GM18517 (cell line): ENCODE results near the gene NCMAP.
"Not testable (repeated sequence)": the region's sequence is repeated elsewhere in the genome, so short reads cannot be mapped to it uniquely, and the experiment has no call there.

Experiments
- ATAC-seq: cut with Tn5 transposase; IDR thresholded peaks from one replicate; pipeline ENCODE4 v1.9.1; 2021; ENCODE audit warnings: mild to moderate bottlenecking, moderate library complexity; ENCODE audit not compliant: unreplicated experiment

The NCMAP gene

DNA sequence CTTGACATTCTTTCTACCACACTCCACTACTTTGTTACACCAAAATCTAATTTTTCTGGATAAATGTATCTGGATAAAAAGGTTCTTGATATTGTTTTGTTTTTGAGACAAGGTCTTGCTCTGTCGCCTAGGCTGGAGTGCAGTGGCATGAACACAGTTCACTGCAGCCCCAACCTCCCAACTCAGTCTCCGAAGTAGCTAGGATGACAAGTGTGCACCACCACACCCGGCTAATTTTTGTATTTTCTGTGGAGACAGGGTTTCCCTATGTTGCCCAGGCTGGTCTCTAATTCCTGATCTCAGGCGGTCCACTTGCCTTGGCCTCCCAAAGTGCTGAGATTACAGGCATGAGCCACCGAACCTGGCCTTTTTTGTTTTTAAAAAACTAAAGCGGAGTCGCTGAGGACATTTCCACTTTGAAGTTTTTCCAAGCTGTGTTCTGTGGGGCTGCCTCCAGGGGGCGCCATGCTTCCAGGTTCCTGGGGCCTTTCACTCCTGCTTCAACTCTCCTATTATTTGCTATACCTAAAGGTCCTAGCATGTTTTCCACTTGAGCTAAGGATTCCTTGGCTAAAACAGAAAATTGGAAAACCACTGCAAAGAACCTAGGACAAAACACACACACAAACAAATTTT is 14.1 kb upstream of the NCMAP start:
- no peak for ATAC-seq

DNA sequence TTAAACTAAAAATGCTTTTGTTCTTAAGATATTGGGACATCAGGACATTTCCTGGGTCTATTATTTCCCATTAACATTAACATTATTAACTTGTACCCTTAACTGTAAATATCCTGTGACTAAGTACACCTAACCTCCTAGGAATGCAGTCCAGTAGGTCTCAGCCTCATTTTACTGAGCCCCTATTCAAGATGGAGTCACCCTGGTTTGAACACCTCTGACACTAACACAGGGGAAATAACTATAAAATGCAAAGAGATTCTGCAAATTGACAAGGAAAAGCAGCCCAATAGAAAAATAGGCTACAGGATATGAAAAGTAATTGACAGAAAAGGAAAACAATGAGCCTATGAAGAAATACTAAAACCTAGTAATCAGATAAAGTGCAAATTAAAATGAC is 11.6 kb upstream of the NCMAP start:
- ATAC-seq, result no peak

DNA sequence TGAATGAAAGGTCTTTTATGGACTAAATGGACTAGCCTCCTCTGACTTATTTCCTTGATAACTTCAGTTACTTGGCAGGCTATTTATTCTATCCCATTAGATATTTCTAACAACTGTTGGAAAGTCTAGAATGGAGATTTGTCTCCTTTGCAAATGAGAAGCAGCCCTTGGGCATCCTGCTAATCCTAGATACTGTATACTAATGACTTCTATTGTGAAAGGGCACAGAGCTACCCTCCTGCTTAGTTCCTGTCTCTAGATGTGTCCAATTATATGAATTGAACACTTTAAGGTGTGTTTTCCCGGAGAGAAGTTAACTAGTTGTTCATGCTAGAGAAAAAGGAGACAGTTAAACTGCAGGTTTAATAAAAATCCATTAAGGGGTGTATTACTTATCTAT is 10.2 kb upstream of the NCMAP start:
- ATAC-seq, result no peak

DNA sequence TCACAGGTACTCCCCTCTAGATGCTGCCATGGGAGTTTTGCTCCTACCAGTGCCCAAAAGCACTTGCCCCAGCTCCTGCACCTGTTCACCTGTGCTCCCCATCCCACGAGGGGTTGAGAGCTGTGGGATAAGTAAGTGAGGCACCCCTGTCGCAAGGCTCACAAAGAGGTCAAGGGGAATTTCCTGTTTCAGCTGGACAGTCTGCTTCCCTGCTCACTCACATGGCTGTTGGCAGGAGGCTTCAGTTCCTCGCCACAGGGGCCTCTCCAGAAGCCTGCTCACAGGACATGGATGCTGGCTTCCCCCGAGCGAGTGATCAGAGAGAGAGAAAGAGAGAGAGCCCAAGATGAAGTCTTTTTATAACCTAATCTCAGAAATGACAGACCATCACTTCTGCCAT is 8.7 kb upstream of the NCMAP start:
- ATAC-seq, result no peak

DNA sequence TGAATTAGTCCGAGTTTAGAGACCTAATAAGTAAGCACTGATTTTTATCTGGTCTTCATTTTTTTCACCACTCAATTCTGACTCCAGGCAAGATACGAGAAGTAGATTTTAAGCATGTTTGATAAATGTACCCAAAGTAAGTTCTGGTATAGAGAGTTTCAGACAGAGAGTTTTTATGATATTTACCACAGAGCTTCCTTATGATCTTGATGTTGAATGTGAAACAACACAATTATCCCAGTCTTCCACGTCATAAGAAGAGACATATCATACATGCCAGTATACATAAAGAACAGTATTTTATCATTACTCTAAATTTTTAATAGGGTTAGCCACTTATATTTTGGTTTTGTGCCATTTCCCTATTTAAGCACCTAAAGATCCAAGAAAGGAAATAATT is 7.8 kb upstream of the NCMAP start:
- no peak for ATAC-seq

DNA sequence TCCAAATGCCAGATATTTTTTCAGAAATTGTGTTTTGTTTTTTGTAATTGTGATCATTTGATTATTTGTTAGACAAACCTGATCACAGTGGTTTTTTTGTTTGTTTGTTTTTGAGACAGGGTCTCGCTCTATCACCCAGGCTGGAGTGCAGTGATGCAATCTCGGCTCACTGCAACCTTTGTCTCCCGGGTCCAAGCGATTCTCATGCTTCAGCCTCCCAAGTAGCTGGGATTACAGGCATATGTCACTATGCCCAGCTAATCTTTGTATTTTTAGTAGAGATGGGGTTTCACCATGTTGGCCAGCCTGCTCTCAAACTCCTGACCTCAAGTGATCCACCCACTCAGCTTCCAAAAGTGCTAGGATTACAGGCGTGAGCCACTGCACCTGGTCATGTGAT is 6.7 kb upstream of the NCMAP start:
- ATAC-seq, result not testable (repeated sequence)

DNA sequence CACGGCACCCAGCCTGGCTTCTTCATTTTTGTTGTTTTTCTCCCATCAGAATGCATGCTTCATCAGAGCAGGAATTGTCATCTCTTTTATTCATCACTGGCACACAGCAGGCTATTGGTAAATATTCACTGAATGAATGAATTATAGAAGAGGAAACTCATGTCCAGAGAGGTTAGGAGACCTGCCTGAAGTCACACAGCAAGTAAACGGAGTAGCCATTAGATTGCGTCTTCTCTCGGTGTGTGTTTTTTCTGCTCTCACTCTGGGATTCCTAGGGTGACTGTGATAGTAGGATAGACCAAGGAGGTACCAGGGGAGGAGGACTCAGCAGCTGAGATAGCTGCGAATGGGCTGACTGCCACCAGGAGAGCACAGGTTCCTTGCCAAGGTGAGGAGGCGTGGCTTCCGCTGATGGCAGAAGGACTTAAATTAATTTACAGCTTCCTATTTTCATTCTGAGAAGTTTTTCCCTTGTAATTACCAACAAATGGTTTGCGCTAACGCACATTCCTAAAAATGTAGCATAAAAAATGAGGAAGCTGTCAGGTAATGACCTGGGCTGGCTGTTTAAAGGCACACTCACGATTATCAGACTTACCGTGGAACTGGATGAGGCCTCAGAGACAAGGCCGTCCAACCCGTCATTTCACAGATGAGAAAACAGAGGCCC is 4.5 kb upstream of the NCMAP start:
- no peak for ATAC-seq

DNA sequence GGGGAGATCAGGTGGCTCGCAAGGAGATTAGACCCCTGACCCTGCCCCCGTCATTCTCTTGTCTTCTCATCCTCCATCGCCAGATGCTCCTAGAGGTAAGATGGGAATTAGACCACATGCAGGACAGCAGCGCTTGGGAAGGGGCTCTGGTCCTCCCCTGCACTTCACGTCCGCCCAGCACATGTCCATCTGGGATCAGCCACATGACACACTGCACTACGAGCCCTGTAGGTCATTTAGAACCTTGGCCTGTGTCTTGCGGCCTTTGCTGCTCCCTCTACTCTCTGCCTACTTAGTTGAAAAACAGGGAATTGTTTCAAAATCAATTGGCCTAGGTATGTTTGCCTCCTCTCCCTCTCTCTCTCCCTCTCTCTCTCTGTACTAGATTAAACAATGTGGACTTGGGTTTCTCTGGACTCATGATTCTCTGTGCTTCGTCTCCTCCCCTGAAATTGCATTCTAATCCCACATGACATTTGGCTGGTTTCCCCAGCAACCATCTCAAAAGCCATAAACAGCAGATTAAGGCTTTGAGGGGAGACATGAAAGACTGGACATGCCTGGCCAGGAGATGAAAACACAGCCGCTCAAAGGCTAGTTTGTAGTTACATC is 3.8 kb upstream of the NCMAP start:
- ATAC-seq, result no peak

DNA sequence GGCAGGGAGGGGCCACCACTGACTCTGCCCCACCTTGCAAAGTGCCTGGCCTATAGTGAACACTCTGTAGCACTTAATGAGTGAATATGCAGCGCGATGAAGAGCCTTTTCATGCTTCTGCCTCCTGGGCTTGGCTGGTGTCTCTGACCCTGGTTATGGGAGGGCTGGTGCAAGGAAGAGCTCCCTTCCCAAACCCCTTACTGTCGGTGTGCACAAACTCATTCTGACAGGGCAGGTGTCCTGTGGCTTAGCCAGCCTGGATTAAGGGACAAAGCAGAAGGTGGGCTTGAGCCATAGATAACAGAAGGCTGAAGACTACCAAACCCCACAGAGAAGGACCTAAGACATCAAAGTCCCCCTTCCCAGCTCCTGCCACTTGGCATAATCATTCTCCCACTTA is 2.0 kb upstream of the NCMAP start:
- ATAC-seq, result no peak

DNA sequence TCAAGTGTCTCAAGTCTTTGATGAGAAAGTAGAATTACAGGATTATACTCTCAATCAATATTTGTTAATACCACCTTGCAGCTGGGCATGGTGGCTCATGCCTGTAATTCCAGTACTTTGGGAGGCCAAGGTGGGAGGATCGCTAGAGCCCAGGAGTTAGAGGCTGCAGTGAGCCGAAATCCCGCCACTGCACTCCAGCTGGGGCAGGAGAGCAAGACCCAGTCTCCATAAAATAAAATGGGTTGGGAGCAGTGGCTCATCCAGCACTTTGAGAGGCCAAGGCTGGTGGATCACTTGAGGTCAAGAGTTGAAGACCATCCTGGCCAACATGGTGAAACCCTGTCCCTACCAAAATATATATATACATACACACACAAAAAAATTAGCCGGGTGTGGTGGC is 1.2 kb upstream of the NCMAP start:
- ATAC-seq, result no peak

DNA sequence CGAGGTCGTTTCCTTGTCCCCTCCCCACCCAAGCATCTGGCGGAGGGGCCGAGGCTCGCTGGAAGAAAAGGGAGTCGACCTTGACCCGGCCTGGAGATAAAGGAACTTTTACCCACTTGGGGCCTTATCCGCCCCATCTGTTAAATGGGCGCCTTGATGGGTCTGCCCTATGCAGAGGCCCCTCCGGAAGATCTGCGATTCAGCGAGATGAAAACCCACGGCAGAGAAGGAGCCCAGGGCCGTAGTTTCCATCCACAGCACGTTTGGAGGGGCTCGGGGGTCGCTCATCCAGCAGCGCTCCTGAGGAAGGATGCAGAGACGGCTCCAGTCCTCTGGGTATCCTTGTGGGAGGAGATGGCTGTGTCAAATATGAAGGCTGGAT is 518 bp downstream of the NCMAP start:
- no peak for ATAC-seq

DNA sequence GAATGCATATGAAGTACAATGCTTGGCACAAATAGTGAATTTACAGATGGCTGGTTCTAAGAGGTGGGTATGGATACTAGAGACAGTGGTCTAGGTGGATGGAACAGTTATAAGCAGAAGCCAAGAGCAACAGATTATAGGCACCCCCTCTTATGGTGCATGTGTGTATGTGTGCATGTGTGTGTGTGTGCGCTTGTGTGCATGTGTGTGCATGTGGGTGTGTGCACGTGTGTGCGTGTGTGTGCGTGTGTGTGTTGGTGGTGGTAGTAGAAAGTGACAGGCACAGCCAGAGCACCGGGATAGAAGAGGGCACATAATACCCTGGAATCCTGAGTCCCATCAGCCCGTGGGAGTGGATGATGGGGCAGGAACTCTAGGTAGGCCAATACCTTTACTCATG is 1.3 kb downstream of the NCMAP start:
- ATAC-seq, result no peak

DNA sequence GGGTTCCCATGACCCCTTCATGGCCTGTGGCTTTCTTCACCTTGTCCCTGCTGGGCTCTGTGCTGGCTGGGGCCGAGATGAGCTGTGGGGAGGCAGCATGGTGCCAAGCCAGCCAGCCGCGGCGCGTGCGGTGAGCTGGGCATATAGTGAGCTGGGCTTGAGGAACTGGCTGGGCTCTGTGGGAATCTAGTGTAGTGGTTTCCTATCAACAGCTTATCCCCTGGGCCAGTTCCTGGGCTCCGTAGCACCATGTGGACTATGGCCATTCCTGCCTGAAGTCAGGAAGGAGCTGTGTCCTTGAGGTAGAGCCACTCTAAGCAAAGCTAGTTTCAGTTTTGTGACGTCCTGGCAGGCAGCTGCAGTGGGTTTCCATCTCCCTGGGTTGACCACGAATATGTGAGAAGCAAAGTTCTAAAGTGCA is 1.8 kb downstream of the NCMAP start:
- no peak for ATAC-seq

DNA sequence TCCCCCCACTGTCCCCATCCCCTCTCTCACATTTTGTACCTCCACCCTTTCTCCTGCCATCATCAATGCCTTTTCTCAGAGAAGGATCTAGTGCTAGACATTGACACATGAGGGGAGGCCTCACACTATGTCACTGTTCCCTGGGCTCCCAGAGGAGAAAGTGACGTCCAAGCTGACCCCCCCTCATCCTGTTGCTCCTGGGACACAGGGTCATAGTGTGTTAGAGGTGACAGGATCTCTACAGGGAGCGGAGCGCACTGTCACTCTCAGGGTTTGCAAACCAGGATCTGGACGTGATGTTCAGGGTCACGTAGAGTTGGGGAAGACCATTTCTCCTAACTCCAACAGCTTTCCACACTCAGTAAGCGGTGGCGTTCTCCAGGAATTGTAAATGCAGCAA is 2.6 kb downstream of the NCMAP start:
- ATAC-seq, result no peak

DNA sequence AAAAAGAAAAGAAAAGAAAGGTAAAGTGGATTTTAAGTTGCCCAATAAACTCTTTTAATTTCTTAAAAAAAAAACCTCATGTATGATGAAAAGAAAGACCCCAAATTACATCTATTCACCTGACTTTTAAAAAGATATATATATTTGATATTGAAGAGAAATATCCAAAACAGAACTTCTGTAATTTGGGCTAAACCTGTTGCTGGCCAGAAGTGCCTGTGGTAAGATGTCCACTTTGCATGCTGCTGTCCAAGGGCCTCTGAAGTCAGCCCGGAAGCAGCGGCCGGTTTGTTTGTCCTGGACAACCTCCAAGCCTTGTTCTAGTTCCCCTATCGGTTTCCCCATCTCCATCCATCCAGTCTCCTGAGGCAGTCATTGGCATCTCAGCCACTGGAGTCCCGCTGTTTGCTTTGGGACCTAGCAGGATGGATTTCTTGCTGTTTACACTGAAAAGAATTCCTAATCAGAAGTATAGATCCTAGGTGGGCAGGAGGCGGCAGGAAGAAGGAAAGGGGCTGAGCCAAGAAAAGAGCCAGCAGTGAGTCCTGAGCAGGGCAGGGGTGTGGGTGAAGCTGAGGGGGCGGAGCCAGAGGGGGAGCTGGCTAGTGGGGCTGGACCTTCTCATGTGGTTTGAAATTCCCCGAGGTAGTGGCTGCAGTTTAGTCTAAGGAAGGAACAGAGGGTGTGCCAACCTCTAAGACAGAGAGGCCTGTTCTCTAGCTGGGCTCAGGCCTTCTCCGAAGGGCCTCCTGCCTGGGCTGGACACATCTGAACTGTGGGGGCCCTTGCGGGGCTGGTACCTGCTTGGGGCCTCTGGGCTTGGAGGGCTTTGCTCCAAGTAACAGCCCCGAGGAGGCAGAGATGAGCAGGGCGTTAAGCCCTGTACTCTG is 3.3 kb downstream of the NCMAP start:
- ATAC-seq, result no peak

DNA sequence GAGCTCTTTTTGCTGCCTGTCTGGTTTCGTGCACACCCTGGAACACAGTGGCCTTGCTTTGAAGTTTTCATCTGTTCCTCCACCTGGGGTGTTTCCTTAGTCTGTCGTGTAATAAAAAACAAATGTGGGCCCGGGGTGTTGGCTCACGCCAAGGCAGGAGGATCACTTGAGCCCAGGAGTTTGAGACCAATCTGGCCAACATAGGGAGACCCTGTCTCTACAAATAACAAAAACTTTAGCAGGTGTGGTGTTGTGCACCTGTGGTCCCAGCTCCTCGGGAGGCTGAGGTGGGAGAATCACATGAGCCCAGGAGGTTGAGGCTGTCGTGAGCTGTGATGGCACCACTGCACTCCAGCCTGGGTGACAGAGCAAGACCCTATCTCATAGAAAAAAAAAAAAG is 4.5 kb downstream of the NCMAP start:
- ATAC-seq, result no peak

DNA sequence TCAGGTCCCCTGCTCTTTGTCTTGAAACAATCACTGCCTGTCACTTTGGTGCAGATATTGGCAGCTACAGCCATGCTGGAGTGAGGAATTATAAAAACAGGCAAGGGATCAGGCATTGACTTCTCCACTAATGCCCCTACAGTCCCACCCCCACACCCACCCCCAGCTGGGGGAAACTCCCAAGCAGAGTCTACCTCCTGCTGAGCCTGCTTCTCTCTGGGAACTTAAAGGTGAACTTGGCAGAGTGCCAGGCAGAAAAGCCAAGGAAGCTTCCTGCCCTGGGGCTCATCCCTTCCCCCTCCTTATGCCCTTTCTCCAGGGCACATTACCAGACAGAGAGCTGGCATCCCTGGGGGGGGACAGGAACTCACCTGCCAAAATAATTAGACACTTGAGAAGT is 6.7 kb downstream of the NCMAP start:
- ATAC-seq, result no peak

DNA sequence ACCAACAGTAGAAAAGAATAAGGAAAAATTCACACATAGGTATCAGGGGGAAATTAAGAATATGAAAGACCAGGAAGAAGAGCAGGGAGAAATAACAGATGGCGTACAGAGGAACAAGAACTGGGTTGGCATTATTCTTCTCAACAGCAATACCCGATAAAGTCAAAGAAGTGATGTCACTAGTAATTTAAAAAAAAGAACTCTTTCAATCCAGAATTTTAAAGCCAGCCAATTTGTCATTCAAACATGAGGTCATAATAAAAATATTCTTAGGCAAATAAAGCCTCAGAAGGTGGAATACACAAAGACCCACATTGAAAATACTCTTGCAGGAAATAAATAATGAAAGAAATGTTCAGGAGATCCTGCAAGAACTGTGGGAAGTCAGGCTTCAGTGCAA is 8.8 kb downstream of the NCMAP start:
- ATAC-seq, result no peak

DNA sequence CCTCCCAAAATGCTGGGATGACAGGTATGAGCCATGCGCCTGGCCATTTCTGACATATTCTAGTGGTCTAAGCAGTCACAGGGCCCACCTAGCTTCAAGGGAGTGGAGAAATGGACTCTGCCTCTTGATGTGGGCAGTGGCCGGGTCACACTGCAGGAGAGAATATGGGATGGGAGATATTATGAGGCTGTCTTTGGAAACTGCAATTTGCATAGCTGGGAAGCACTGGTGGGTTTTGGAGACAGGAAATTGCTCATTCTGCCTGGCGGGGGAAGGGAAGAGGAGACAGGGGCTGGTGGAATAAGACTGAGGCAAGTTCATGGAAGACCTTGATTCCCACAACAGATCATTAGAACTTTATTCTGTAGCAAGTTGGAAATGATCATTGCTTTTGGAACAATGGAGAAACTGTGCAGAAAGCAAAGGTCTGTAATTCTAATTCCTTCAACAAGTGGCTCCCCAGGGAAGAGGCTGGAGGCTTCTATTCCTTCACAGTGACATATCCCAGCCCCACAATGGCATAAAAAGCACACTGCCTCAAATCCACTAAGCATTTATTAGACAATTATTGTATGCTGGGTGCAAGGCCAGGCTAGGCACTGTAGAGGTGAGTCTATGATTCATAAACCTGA is 10.5 kb downstream of the NCMAP start:
- no peak for ATAC-seq

DNA sequence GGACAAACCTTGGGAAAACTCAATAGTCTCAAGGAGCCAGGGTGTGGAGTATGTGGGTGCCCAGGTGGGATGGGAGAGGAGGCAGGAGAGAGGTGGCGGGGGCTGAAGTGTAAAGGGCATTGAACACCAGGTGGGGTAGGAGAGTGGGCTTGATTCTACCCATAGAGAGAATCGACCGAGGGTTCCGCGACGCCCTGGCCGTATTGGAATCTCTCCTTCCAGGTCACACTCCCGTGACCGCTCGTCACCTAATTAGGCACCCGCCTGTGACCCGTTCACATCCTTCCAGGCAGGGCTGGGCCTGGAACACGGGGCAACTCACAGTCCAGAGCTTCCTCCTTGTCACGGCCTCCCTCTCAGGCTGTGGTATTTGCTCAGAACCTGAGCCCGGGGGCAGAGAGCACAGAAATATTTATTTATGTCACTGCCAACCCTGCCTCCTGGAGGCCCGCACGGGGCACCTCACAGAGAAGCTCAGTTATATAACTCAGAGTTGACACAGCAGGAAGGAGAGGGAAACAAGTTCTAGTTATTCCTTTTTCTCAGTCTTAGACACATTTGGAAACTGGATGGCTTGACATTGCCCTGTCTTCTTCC is 12.0 kb downstream of the NCMAP start:
- ATAC-seq, result no peak

DNA sequence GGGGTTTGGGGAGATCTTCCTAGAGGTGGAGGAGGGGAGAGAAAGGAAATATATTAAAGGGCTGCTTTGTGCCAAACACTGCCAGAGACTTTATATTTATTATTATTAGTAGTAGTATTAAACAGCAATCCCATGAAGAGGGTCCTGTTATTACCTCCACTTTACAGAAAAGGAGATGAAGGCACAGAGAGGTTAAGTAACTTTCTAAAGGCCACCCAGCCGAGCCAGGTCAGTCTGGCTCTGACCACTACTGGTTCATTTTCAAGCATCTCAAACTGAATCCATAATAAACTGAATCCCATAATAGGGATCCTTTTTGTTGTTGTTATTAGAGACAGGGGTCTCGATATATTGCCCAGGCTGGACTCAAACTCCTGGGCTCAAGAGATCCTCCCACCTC is 12.6 kb downstream of the NCMAP start:
- no peak for ATAC-seq
